NCI-H446 (cell line): ENCODE measurements around the gene SPDYE17.
"Not testable (repeated sequence)": the region's sequence is repeated elsewhere in the genome, so short reads cannot be mapped to it uniquely, and the experiment has no call there.

ENCODE experiments used
- DNase-seq, 2 experiments: peaks; one replicate each; lab custom pipeline; 2025; lab: John Stamatoyannopoulos, UW

SPDYE17 gene

DNA sequence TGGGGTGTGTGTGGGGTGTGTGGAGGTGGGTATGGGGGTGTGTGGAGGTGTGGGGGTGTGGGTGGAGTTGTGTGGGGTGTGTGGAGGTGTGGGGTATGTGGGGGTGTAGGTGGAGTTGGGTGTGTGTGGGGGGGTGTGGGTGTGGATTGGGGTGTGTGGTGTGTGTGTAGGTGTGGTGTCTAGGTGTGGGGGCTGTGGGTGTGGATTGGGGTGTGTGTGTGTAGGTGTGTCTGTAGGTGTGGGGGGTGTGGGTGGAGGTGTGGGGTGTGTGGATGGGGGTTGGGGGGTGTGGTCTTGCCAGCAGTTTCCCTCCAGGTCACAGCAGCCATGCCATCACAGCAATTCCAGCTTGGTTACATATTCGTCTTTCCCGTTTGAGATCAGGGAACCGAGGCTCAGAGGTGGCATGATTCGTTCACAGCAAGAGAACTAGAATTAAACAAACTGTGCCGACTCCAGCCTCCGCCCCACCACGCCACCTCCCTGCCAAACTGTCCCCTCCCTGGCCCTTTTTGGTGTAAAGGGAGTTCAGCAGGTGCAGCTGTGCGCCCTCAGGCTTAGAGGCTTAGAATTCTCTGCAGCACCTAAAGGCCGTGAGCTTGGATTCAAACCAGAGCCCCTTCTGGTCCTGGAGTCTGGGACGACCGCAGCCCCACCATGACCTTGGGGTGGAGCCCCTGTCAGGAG lies 33.3 kb downstream of the SPDYE17 start:
- not testable (repeated sequence) for DNase-seq

DNA sequence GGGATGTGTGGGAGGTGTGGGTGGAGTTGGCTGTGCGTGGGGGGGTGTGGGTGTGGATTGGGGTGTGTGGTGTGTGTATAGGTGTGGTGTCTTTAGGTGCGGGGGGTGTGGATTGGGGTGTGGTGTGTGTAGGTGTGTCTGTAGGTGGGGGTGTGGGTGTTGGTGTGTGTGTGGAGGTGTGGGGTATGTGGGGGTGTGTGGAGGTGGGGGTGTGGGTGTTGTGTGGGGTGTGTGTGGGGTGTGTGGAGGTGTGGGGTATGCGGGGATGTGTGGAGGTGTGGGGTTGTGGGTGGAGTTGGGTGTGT lies 33.9 kb downstream of the SPDYE17 start:
- no peak for DNase-seq

DNA sequence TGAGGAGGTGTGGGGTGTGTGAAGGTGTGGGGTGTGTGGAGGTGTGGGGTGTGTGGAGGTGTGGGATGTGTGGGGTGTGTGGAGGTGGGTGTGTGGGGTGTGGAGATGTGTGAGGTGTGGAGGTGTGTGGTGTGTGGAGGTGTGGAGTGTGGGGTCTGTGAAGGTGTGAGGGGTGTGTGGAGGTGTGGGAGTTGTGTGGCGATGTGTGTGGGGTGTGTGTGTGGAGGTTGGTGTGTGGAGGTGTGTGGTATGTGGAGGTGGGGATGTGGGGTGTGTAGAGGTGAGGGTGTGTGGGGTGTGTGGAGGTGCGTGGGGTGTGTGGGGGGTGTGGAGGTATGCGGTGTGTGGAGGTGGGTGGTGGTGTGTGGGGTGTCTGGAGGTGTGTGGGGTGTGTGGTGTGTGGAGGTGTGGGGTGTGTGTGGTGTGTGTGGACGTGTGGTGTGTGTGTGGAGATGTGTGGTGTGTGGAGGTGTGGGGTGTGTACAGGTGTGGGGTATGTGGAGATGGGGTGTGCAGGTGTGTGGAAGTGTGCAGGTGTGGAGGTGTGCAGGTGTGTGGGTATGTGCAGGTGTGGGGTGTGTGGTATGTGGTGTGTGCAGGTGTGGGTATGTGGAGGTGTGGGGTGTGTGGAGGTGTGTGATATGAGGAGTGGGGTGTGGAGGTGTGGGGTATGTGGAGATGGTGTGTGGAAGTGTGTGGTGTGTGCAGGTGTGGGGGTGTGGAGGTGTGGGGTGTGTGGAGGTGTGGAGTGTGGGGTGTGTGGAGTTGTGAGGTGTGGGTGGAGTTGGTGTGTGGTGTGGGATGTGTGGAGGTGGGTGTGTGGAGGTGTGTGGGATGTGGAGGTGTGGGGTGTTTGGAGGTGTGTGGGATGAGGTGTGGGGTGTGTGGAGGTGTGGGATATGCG lies 34.5 kb downstream of the SPDYE17 start:
- no peak for DNase-seq

DNA sequence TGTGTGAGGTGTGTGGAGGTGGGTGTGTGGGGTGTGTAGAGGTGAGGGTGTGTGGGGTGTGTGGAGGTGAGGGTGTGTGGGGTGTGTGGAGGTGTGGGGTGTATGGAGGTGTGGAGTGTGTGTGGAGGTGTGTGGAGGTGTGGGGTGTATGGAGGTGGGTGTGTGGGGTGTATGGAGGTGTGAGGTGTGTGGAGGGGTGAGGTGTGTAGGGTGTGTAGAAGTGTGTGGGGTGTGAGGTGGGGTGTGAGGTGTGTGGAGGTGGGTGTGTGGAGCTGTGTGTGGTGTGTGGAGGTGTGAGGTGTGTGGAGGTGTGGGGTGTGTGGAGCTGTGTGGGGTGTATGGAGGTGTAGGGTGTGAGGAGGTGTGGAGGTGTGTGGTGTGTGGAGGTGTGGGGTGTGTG lies 35.2 kb downstream of the SPDYE17 start:
- DNase-seq, result not testable (repeated sequence)

DNA sequence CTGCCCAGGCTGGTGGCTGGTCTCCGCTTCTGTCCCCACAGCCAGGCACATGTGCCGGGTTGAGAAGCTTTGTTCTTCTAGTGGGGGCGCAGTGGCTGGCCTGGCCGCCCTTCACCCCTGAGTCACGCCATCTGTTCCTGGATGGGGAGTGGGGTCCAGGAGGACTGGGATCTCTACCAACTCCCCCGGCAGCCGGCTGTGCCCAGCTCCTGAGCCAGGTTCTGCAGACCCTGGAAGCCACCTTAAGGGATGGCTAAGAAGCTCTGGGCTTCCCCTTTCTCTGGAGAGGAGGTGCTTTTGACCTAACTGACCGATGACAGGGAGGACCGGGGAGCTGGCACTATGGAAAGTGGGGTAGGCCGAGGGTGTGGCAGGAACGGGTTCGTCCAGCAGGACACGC lies 37.9 kb downstream of the SPDYE17 start:
- DNase-seq, result not testable (repeated sequence)

DNA sequence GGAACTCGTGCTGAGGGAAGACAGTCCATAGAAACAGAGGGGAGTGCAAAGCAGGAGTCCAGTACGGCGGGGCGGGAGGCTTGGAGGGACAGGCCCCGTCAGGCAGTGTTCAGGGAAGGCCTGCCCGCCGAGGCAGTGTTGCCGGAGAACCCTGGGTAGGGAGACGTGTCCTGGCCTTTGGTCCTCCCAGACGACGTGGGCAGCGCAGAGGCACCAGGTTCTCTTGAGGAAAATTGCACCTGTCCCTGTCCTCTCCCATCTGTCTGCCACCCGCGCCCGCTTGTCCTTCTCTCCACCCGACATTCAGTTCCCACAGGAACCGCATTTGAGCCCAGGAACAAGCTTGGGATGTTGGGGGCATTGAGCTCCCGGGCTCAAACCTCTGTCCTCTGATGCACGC lies 38.3 kb downstream of the SPDYE17 start:
- DNase-seq, result not testable (repeated sequence)

DNA sequence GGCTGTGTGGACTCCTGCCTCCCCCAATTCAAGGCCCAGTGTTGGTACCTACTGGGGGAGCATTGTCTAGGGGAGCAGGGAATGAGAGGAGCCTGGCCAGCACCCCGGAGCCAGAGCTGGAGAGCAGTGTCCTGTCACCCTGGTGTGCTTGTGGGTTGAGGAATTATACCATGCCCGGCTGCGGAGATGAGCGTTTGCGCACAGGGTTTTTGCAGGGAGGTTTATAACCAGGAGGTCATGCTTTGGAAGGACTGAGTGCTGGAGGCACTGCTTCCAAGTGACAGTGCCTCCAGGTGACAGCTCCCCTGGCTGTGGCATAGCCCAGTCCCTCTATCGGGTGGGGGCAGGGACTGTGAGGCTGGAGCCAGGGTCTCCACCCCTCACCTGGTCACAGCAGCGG lies 39.3 kb downstream of the SPDYE17 start:
- DNase-seq, result not testable (repeated sequence)

DNA sequence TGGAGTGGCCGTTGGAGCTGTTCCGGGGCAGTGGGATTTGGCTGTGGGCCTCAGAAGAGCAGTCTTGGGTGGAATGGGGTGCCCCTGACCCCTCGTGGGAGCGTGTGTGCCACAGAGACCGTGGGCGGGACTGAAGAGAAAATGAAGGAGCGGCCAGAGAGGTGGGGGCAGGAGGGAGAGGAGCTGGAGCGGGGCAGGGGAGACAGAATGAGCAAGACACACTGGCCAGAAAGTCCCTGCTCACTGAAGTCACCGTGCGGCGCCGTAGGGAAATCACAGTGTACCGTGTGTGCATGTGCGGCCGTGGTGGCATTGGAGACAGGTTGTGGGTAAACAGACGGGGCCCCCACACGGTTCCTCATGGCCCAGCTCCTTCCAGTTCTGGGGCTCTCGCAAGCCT lies 40.0 kb downstream of the SPDYE17 start:
- DNase-seq, result not testable (repeated sequence)

DNA sequence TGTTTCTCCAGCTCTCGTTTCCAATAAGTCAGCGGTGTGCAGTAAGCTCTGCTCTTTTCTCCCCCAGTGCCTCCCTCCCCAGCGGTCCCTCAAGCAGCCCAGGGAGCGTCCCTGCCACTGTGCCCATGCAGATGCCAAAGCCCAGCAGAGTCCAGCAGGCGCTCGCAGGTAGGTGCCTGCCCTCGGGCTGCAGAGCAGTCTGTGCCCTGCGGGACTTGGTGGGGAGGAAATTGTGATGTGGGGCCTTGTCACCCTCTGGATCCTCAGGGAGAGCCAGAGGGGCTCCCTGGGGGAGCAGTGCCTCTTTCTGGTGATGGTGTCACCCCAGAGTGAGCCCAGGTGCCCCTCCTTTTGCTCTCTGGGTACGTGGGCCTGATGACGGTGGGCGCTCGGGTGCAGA lies 42.0 kb downstream of the SPDYE17 start:
- DNase-seq, result not testable (repeated sequence)

DNA sequence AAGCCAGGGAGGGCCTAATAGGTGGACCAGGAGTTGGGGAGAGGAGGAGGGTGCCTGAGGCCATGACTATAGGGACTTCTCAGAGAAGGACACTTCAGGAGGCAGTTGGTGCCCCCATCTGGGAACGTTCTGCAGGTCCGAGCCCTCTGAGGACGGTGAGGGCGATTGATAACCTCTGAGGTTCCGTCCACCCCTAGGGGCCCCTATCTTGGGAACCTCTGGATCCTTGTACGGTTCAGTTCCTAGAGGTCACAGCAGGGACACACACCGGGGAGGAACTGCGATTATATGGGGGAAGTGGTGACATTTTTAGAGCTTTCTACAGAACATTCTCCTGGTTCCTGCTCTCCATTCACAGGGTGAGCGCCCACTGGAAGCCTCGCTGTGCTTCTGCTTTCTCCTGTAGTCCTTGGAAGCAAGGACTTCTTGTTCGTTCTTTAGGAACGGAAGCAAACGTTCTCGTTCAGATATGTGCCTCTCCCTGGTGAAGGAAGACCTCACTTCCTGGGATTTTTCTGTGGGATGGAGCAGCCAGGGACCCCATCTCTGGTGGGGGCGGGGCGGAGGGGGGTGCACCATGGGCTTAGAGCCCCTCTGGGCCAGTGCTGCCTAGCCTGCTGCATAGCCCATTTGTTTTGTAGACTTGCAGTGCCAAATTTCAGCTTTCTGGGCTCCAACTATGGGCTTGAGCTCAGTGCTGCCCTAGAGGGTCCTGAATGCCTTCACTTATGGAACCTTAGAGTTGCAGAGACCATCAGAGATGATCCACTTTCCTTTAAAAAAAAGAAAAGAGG lies 46.0 kb downstream of the SPDYE17 start:
- DNase-seq, result not testable (repeated sequence)

DNA sequence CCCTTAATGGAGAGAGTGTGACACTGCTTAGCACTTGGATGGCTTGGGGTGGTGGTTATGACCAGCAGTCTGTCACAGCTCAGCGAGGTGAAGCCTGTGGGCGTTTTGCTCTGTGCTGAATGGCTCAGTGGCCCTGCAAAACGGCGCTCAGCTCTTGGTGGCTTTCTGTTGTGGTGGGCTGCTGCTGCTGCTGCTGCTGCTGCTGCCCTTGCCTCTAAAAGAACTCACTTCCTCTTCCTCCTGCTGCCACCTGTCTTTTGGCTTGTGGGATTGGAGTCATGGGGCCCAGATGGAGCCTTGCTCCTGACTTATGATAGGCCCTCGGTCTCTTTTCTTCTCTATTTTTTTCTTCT lies 47.4 kb downstream of the SPDYE17 start:
- not testable (repeated sequence) for DNase-seq

DNA sequence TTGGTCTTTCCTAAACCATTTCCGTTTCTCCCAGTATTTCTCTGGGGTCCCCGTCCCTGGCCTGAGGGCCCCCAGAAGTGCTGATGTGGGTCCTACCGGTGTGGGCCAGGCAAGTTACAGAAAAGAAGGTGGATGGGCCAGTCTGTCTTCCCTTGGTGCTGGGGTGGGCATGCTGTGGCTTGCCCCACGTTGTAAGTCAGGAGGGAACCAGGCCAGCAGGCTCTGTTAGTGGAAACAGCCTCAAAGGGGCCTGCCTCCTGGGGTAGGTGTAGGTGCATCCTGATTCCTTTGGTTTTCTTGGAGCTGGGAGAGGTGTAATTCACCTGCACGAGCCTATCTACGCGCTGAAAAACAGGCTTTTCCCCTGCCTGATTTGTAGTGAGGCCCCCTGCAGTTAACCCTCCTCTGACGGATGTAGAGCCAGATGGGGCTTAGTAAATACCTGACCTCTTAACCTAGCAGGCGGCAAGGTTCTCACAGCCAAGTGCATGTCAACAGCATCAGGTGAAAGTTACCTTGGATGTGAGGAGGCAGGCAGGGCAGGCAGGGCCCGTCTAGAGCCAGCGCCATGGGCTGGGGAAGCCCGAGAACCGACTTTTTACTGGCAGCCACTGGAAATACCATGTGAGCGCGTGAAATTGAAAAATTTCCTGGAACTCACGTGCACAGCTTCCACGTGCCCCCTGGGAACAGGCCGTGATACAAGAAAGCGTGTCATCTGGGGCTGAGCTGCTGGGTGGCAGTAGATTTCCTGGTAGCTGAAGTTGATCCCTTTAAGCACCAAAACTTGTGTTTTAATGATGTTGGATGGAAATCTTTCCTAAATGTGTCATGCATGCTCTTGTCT lies 48.0 kb downstream of the SPDYE17 start:
- DNase-seq, result not testable (repeated sequence)

DNA sequence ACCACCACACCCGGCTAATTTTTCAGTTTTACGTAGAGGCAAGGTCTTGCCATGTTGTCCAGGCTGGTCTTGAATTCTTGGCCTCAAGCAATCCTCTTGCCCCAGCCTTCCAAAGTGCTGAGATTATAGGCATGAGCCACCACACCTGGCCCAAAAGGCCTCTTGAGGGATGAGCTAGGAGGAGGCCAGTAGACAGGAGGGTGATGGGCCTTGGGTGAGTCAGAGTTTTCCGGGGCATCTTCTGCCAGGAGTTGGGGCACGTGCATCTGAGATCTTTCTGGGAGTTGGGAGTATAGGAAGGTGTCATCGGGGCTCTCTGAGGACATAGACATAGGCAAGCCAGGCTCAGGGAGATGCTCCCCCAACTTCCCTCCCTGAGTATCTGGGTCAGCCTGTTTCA lies 48.8 kb downstream of the SPDYE17 start:
- DNase-seq, result not testable (repeated sequence)

DNA sequence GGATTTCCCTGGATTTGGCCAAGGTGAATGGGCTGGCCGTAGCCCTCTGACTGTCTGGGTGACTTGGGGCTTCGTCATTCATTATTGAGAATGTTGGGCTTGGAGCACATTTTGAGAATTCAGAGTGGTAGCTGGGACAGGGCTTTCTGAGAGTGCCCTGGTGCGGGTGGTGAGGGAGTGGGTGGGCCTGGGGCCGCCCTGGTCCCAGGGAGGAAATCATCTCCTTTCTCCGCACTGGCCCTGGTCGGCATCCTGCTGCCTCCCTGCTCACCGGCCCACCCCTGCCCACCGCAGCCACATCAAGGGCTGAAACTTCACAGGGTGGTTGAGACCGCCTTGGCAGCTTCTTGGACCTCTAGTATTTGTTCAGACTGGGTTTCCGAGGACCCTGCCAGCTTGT lies 49.7 kb downstream of the SPDYE17 start:
- DNase-seq, result not testable (repeated sequence)

DNA sequence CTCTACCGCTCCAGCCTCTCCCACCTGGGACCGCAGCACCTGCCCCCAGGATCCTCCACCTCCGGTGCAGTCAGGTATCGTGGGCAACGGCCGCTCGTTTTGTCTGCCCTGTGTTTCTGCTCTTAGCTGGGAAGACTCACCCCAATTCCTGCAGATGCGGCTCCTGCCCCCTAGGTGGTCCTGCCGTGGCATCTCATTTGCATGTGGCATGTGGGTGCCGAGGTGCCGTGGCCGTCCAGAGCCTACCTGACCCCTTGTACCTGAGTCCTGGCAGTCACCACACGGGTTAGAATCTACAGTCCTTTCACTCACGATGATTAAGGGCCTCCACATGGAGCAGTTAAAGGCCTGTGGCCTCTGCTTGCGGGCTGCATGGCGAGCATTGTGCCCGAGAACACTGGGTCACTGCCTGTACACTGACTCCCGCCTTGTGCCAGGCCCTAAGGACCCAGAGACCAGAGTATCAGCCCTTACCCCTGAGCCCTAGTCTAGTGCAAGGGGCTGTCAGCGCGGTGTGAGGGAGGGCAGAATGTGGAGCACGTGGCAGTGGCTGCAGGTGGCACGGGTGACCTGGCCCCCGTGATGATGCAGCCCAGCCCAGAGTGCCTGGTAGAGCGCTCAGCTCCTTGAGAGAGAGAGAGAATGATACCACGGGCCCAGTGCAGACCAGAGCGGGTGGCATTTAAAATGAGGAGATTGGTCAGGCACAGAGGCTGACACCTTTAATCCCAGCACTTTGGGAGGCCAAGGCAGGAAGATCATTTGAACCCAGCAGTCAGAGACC lies 50.8 kb downstream of the SPDYE17 start:
- DNase-seq, result not testable (repeated sequence)

DNA sequence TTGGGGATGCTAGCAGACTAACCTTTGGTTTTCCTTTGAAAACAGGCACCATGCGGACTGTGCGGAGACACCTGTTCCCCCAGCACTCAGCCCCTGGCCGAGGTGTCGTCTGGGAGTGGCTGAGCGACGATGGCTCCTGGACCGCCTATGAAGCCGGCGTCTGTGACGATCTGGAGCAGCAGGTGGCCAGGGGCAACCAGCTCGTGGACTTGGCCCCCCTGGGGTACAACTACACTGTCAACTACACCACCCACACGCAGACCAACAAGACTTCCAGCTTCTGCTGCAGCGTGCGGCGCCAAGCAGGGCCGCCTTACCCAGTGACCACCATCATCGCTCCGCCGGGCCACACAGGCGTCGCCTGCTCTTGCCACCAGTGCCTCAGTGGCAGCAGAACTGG lies 51.6 kb downstream of the SPDYE17 start:
- DNase-seq, result not testable (repeated sequence)

DNA sequence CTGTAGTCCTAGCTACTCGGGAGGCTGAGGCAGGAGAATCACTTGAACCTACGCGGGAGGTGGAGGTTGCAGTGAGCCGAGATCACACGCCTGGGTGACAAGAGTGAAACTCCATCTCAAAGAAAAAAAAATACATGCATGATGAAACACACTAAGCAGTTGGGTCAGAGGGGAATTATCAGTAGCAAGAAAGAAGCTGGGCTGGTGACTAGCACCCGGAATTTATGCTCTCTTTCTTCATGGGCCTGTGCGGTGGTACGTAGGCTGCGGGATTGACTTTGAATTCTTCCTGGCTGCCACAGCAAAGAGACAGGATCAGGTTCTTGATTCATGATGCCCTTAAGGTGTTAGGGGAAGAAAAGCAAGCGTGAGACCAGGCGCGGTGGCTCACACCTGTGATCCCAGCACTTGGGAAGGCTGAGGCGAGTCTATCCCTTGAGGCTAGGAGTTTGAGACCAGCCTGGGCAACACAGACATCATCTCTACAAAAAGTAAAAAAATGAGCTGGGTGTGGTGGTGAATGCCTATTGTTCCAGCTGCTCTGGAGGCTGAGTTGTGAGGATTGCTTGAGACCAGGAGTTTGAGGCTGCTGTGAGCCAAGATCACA lies 54.3 kb downstream of the SPDYE17 start:
- not testable (repeated sequence) for DNase-seq

DNA sequence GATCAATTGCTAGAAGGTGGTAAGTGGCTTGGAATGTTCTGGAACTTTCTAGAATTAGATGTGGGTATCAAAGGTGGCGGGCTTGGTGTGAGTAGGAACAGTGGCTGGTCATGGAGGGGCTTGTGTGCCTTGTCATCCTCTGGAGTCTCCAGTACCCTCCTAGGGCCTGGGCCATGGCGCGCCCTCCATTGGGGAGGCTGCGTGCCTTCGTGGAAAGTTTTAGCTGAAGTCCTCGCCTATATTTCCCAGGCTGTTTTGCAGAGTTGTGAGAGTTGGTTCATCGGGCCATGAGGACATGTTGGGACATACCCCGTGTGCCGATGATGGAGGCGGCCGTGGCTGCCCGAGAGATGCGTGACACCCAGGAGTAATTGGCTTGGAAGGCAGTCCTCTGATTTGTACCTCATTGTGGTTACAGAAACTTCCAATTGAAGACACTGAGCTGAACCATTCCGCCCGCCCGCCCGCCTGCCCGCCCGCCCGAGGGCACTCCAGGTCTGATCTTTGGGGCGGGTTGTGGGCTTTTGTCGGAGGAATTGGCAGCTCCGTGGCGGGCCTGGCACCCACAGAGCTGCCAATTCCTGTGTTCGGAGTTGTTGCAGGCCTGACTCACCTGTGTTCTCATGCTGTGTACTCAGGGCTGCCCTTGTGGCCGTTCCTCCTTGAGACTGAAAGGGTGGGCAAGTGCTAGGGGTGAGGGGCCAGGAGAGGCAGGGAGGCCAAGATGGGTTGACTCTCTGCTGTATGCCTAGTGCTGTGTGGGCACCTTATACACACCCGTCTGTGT lies 57.2 kb downstream of the SPDYE17 start:
- not testable (repeated sequence) for DNase-seq

DNA sequence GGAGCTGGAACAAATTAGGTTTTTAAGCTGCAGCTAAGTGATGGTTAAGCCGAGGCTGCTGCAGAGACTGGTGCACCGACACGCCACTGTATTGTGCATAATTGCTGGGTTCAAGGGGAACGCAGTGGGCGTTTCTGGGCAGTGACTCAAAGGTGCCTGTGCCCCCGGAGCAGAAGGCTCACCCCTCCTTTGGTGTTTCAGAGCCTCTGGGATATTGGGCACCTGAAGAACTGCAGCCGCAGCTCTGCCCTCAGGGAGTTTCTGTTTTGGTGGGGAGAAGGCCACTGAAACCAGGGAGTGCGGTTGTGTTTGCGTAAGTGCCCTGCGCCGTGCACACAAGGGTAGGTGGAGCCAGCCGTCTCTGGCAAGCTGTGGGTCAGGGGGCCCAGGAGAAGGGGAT lies 57.8 kb downstream of the SPDYE17 start:
- DNase-seq, result not testable (repeated sequence)

DNA sequence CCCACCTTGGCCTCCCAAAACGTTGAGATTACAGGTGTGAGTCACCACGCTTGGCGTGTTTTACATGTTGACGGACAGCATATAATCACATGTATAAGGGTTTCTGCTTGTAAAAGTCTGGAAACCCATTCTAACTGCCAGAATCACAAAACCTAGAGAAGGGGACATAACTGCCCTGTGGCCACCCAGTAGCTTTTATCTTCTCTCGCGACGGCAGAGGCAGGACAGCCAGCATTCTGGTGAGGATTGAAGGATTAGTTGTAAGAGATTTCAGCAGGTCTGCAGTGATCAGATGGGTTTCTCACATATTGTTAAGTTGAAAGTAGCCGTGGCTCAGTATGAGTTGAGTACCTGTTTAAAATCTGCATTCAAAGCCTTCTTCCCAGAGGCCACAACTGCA lies 59.8 kb downstream of the SPDYE17 start:
- not testable (repeated sequence) for DNase-seq
